ENCODE data around the gene AMBRA1. TPM values are rescaled to one million over a fixed set of nuclear protein-coding genes. Genes with fewer than 3 reads are reported as not detected.

AMBRA1 gene
- polyA plus RNA-seq, 2 of the 4 experiments (the other 2 are of a cell fraction): 11.5 to 13.4 TPM

DNA sequence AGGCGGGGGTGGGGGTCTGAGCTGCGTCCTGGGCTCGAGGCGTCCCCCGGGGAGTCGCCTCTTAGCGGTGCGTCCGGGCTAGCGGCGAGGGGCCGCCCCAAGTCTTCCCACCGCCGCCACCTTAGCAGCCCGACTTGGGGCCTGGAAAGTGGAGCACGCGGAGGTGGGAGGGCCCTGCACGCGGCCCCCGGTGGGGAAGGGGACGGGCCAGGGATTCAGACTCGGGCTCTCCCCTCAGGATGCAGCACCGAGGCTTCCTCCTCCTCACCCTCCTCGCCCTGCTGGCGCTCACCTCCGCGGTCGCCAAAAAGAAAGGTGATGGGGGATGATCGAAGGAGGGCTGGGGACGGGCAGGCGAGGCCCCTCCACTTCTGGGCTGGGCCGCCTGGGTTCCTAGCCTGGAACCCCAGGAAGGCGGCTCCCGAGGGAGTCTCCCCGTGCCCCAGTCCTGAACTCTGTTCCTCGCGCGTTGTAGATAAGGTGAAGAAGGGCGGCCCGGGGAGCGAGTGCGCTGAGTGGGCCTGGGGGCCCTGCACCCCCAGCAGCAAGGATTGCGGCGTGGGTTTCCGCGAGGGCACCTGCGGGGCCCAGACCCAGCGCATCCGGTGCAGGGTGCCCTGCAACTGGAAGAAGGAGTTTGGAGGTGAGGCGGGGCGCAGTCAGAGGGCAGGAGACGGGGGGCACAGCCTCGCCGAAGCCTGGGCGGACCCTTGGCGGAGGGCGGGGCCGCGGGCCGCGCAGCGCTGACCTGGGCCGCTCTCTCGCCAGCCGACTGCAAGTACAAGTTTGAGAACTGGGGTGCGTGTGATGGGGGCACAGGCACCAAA lies 211.8 kb downstream of the AMBRA1 start:
- peaks cover 11% of the 10 kb centered on the region for H3K4me1 ChIP-seq
- peak overlapping the region; percentile 13 to 85; a peak in 3 of 6 replicates for H3K27ac ChIP-seq
- no peak for TF ChIP-seq BHLHE40 (IDR thresholded peaks at IDR 0.05; ENCODE audit: low read depth, low read length)
- TF ChIP-seq CEBPB (IDR thresholded peaks at IDR 0.05): no peak
- TF ChIP-seq, protein P1, sequence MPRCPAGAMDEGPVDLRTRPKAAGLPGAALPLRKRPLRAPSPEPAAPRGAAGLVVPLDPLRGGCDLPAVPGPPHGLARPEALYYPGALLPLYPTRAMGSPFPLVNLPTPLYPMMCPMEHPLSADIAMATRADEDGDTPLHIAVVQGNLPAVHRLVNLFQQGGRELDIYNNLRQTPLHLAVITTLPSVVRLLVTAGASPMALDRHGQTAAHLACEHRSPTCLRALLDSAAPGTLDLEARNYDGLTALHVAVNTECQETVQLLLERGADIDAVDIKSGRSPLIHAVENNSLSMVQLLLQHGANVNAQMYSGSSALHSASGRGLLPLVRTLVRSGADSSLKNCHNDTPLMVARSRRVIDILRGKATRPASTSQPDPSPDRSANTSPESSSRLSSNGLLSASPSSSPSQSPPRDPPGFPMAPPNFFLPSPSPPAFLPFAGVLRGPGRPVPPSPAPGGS (IDR thresholded peaks at IDR 0.05): no peak
- TF ChIP-seq HOXB5 (CRISPR knock-in tag; IDR thresholded peaks at IDR 0.05): no peak
- FAIRE-seq (no peak), ATAC-seq (no peak), DNase-seq (ENCODE audit: low read depth in 1 of 2, low spot score in 1 of 2) (no peak)
- ChIA-PET POLR2A (no interaction called here), CTCF (interaction anchor here (0.6 to 19.6 kb wide), 8 partner anchors 8 to 362 kb away, joined by 3 to 220 read pairs (median 8); partner anchors contain the start of gene CHRM4)
- 79% methylated on average over 56 of the region's 66 CpGs for WGBS (ENCODE audit: missing lambda C conversion rate)
- H3K9me3 ChIP-seq: no peaks in the 10 kb centered on the region
- H3K4me2 ChIP-seq: peak overlapping the region; percentile 99
- peak overlapping the region; percentile 48 for H3K4me3 ChIP-seq

DNA sequence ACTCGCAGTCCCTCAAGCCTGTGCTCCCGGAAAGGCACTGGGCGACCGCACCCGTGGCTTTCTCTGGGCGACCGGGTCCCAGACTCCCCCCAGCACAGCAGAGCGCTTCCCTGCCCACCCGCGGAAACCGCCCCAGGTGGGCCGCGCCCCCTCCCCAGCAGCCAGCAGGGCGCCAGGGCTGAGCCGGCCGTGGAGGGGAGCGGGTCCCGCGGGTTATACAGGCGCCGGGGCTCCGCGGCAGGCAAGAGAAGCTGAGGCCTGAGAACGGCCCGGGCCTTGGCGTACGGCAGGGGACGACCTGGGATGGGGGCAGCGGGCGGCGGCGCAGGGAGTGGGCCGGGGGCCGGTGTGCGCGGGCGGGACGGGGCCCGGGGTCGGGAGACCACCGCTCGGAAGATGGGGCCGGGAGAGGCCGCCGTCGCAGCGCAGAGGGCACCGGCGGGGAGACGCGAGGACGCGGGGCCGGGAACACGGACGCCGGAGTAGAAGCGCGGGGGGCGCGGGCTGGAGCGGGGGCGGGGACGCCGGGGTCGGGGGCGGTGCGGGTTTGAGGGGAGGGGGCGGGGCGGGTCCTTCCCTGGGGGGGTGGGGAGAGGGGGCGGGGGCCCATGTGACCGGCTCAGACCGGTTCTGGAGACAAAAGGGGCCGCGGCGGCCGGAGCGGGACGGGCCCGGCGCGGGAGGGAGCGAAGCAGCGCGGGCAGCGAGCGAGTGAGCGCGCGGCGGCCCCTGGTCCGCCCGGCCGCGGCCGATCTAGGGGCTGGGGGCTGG lies 212.6 kb downstream of the AMBRA1 start, which contains the start of gene MDK:
TSS of gene MDK (plus strand) at position 622 of the 771 bp plus-strand sequence. CDS start 389 bp downstream, outside the sequence.
- CTCF ChIA-PET: interaction anchor here (0.5 to 19.6 kb wide), 2 partner anchors 9 to 277 kb away, joined by 3 to 220 read pairs; partner anchors contain the start of gene CHRM4
- Histone ChIP-seq H3K4me1 (peaks cover 11% of the 10 kb centered on the region), H3K9me3 (no peaks in the 10 kb centered on the region), H3K4me2 (peak within 1 kb of the TSS; percentile 99), H3K4me3 (peak within 1 kb of the TSS; percentile 48), H3K27ac (peak within 1 kb of the TSS; percentile 37 to 85)
- ATAC-seq (peak in 1 of 2 experiments; percentile 10; a peak in 2 of 6 replicates), FAIRE-seq (no peak), DNase-seq (ENCODE audit: low read depth in 1 of 2, low spot score in 1 of 2) (no peak)
- POLR2A ChIA-PET: no interaction called here
- 36% methylated on average over 3 of the region's 96 CpGs for WGBS (ENCODE audit: missing lambda C conversion rate)
- no peak for TF ChIP-seq RCOR1 (IDR thresholded peaks at IDR 0.05; ENCODE audit: low read depth, low read length)
- TF ChIP-seq CBX2 (IDR thresholded peaks at IDR 0.05; ENCODE audit: borderline replicate concordance, low read depth): no peak
- no peak for TF ChIP-seq SREBF2 (IDR thresholded peaks at IDR 0.05)
- TF ChIP-seq BHLHE40 (IDR thresholded peaks at IDR 0.05; ENCODE audit: low read depth, low read length): no peak
- TF ChIP-seq, protein P2, sequence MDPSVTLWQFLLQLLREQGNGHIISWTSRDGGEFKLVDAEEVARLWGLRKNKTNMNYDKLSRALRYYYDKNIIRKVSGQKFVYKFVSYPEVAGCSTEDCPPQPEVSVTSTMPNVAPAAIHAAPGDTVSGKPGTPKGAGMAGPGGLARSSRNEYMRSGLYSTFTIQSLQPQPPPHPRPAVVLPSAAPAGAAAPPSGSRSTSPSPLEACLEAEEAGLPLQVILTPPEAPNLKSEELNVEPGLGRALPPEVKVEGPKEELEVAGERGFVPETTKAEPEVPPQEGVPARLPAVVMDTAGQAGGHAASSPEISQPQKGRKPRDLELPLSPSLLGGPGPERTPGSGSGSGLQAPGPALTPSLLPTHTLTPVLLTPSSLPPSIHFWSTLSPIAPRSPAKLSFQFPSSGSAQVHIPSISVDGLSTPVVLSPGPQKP (IDR thresholded peaks at IDR 0.05; ENCODE audit: low read depth, low read length): no peak
- TF ChIP-seq MAFK (IDR thresholded peaks at IDR 0.05; ENCODE audit: partially characterized antibody): no peak
- TF ChIP-seq, protein P3, sequence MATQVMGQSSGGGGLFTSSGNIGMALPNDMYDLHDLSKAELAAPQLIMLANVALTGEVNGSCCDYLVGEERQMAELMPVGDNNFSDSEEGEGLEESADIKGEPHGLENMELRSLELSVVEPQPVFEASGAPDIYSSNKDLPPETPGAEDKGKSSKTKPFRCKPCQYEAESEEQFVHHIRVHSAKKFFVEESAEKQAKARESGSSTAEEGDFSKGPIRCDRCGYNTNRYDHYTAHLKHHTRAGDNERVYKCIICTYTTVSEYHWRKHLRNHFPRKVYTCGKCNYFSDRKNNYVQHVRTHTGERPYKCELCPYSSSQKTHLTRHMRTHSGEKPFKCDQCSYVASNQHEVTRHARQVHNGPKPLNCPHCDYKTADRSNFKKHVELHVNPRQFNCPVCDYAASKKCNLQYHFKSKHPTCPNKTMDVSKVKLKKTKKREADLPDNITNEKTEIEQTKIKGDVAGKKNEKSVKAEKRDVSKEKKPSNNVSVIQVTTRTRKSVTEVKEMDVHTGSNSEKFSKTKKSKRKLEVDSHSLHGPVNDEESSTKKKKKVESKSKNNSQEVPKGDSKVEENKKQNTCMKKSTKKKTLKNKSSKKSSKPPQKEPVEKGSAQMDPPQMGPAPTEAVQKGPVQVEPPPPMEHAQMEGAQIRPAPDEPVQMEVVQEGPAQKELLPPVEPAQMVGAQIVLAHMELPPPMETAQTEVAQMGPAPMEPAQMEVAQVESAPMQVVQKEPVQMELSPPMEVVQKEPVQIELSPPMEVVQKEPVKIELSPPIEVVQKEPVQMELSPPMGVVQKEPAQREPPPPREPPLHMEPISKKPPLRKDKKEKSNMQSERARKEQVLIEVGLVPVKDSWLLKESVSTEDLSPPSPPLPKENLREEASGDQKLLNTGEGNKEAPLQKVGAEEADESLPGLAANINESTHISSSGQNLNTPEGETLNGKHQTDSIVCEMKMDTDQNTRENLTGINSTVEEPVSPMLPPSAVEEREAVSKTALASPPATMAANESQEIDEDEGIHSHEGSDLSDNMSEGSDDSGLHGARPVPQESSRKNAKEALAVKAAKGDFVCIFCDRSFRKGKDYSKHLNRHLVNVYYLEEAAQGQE (IDR thresholded peaks at IDR 0.05): no peak
- TF ChIP-seq HOXB13 (CRISPR knock-in tag; IDR thresholded peaks at IDR 0.05; ENCODE audit: low read depth): no peak
- TF ChIP-seq CHD4 (IDR thresholded peaks at IDR 0.05; ENCODE audit: borderline replicate concordance): no peak
- TF ChIP-seq POLR2A (IDR thresholded peaks at IDR 0.05; ENCODE audit: low read length): no peak
- TF ChIP-seq EP300 (IDR thresholded peaks at IDR 0.05): no peak
- TF ChIP-seq KDM1A (IDR thresholded peaks at IDR 0.05; ENCODE audit: low read depth): no peak
- no peak for TF ChIP-seq FOXS1 (CRISPR knock-in tag; IDR thresholded peaks at IDR 0.05)
- no peak for TF ChIP-seq MAZ (IDR thresholded peaks at IDR 0.05; ENCODE audit: borderline replicate concordance, low read depth, low read length)
- no peak for TF ChIP-seq TP53 (CRISPR knock-in tag; IDR thresholded peaks at IDR 0.05)
- TF ChIP-seq, protein P4, sequence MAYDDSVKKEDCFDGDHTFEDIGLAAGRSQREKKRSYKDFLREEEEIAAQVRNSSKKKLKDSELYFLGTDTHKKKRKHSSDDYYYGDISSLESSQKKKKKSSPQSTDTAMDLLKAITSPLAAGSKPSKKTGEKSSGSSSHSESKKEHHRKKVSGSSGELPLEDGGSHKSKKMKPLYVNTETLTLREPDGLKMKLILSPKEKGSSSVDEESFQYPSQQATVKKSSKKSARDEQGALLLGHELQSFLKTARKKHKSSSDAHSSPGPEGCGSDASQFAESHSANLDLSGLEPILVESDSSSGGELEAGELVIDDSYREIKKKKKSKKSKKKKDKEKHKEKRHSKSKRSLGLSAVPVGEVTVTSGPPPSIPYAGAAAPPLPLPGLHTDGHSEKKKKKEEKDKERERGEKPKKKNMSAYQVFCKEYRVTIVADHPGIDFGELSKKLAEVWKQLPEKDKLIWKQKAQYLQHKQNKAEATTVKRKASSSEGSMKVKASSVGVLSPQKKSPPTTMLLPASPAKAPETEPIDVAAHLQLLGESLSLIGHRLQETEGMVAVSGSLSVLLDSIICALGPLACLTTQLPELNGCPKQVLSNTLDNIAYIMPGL (CRISPR knock-in tag; IDR thresholded peaks at IDR 0.05; ENCODE audit: borderline replicate concordance): no peak
- TF ChIP-seq JUN (IDR thresholded peaks at IDR 0.05): no peak
- TF ChIP-seq FOSB (CRISPR knock-in tag; IDR thresholded peaks at IDR 0.05): no peak

Data from A549 (cell line).